BE2C (cell line): ENCODE results near the gene RPL11.

Experiments used
- DNase-seq: peaks from one replicate; pipeline ENCODE4 v3.0.0-alpha.2; 2020
- H3K27me3 ChIP-seq: fragments of 250-450 bp; sonication (Bioruptor Pico); 2 replicates; pipeline ENCODE4 v1.5.1; 2020; ENCODE audit warnings: mild to moderate bottlenecking
- H3K36me3 ChIP-seq: fragments of 250-450 bp; sonication (Bioruptor Pico); 2 replicates; pipeline ENCODE4 v1.5.1; 2020; ENCODE audit warnings: mild to moderate bottlenecking
- H3K4me1 ChIP-seq: fragments of 250-450 bp; sonication (Bioruptor Pico); 2 replicates; pipeline ENCODE4 v1.5.1; 2020
- H3K4me3 ChIP-seq: 2 replicates; pipeline ENCODE4 v1.5.1; 2011; ENCODE audit warnings: low read depth, low read length
- H3K9me3 ChIP-seq: fragments of 250-450 bp; sonication (Bioruptor Pico); 2 replicates; pipeline ENCODE4 v1.5.1; 2020
- TF ChIP-seq, protein P1 (sequence below): IDR thresholded peaks from 2 replicates; pipeline ENCODE4 v1.5.1; 2012; ENCODE audit warnings: mild to moderate bottlenecking, low read depth, low read length

RPL11 gene

DNA sequence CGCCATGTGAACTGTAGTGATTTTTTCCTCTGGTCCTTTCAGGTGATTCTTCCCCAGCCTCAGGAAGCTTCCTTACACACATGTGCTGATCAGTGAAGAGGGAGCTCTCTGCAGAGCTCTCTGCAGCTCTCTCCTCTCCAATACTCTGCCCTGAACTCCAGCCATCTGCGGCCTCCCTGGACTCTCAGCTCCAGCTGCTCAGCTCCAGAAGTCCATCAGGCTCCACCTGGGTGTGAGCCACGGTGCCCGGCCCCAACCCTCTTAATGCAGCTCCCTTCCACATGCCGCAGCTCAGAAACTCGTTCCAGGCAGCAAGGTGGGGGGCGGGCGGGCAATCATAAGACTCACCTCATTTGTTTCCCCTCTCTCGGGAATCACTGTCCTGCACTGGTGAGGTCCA is 30.9 kb upstream of the RPL11 start:
- Histone ChIP-seq H3K27me3 (no peaks in the 10 kb centered on the region), H3K9me3 (no peaks in the 10 kb centered on the region), H3K4me1 (peaks cover 5% of the 10 kb centered on the region; the same call in 1 of the 2 replicates), H3K36me3 (no peaks in the 10 kb centered on the region), H3K4me3 (no peak overlapping the region)
- TF ChIP-seq, protein P1, sequence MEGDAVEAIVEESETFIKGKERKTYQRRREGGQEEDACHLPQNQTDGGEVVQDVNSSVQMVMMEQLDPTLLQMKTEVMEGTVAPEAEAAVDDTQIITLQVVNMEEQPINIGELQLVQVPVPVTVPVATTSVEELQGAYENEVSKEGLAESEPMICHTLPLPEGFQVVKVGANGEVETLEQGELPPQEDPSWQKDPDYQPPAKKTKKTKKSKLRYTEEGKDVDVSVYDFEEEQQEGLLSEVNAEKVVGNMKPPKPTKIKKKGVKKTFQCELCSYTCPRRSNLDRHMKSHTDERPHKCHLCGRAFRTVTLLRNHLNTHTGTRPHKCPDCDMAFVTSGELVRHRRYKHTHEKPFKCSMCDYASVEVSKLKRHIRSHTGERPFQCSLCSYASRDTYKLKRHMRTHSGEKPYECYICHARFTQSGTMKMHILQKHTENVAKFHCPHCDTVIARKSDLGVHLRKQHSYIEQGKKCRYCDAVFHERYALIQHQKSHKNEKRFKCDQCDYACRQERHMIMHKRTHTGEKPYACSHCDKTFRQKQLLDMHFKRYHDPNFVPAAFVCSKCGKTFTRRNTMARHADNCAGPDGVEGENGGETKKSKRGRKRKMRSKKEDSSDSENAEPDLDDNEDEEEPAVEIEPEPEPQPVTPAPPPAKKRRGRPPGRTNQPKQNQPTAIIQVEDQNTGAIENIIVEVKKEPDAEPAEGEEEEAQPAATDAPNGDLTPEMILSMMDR: no peak
- no peak for DNase-seq

DNA sequence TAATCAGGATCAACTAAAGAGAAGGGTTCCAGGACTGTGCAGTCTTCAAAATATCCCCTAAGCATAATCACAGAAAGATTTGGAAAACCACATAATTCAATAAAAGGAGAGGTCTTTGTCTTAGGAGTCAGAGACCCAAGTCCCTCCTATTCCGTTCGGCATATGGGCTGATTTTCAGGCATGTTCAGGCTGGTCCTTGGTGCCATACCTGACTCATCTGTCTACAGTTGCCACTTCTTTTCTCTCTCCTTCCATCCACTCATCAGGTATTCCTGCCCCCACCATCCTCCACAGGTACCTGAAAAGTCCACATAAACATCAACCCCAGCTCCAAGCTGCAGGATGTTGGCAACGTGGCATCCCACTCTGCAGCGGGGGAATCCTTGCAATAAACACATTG is 29.7 kb upstream of the RPL11 start:
- no peaks in the 10 kb centered on the region for H3K9me3 ChIP-seq
- no peaks in the 10 kb centered on the region for H3K36me3 ChIP-seq
- H3K4me3 ChIP-seq: no peak overlapping the region
- no peaks in the 10 kb centered on the region for H3K27me3 ChIP-seq
- DNase-seq: no peak
- peaks cover 5% of the 10 kb centered on the region; the same call in 1 of the 2 replicates for H3K4me1 ChIP-seq
- TF ChIP-seq, protein P1: no peak

DNA sequence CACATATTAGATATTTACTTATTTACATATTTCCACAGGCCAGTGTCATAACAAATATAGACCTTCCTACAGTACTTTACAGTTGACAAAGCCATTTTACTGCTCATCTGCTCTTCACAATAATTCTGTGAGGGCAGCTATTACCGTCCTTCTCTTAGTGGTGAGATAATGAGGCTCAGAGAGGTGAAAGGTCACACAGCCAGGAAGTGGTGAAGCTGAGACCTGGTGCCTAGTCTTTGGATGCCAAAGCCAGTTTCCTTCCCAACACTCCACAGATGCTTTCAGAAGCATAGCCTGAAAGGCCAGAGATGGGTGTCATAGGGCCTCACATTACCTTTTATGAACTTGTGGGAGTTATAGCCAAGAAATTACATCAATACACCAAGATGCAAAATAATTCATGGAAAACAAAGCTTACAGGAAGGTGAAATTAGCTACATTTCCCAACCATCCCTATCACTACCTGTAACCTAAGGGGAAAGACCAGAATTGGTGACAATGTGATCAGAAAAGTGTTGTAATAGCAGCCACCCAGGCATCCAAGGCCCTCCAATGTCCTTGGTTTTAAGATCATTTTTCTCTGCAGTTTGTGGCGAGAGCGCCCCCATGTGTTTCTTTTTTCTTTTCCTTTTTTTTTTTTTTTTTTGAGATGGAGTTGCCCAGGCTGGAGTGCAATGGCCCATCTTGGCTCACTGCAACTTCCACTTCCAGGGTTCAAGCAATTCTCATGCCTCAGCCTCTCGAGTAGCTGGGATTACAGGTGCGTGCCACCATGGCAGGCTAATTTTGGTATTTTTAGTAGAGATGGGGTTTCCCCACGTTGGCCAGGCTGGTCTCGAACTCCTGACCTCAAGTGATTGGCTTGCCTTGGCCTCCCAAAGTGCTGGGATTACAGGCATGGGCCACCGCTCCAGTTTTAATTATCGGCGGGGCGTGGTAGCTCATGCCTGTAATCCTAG is 26.5 kb upstream of the RPL11 start:
- peak; percentile 34 for DNase-seq
- TF ChIP-seq, protein P1: peak; percentile 48
- Histone ChIP-seq H3K27me3 (no peaks in the 10 kb centered on the region), H3K4me3 (no peak overlapping the region), H3K36me3 (no peaks in the 10 kb centered on the region), H3K9me3 (no peaks in the 10 kb centered on the region), H3K4me1 (peaks cover 5% of the 10 kb centered on the region; the same call in 1 of the 2 replicates)

DNA sequence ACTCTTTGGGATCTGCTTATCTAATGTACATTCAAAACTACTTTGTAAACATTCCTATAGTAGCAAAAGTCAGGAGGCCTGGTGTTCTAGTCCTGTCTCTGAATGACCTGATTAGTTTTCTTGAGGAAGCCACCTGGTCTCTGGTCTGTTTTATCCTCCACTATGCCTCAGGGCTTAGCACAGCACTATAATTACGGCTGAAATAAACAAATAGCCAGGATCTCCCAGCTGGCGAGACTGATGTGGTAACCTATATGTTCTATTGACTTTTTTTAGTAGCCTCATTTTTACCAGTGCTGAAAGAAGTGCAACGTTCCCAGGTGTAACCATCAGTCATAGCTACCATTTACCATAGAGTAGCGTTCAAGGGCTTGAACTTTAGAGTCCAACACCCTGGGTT is 24.2 kb upstream of the RPL11 start:
- TF ChIP-seq, protein P1: no peak
- H3K4me1 ChIP-seq: peaks cover 5% of the 10 kb centered on the region; the same call in 1 of the 2 replicates
- H3K27me3 ChIP-seq: no peaks in the 10 kb centered on the region
- H3K4me3 ChIP-seq: no peak overlapping the region
- no peak for DNase-seq
- no peaks in the 10 kb centered on the region for H3K9me3 ChIP-seq
- H3K36me3 ChIP-seq: no peaks in the 10 kb centered on the region

DNA sequence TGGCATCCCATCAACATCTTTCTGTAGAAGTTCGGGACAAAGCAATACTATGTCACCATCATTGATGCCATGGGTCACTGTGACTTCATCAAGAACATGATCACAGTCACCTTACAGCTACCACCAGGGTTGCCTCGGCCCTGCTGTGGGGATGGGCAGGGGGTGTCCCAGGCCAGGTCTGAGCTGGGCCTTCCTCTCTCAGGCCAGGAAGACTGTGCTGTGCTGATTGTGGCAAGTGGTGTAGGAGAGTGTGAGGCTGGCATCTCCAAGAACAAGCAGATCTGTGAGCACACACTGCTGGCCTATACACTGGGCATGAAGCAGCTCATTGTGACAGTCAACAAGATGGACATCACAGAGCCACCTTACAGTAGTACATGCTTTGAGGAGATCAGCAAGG is 20.9 kb upstream of the RPL11 start:
- H3K4me1 ChIP-seq: no peaks in the 10 kb centered on the region
- TF ChIP-seq, protein P1: no peak
- no peaks in the 10 kb centered on the region for H3K27me3 ChIP-seq
- H3K4me3 ChIP-seq: no peak overlapping the region
- no peaks in the 10 kb centered on the region for H3K9me3 ChIP-seq
- no peak for DNase-seq
- H3K36me3 ChIP-seq: no peaks in the 10 kb centered on the region
